HCT116 (cell line): ENCODE data around the gene IGLL5. TPM values are rescaled to one million over a fixed set of nuclear protein-coding genes. Genes with fewer than 3 reads are reported as not detected.

Experiments
- ATAC-seq: fragments of 200-7000 bp; cut with Tn5 transposase; 2 replicates; pipeline ENCODE4 v1.9.1; 2020; ENCODE audit warnings: mild to moderate bottlenecking, moderate library complexity
- BruUV-seq: library from RNA; stranded (reverse); fragments of 400-500 nt; replicated peaks from 2 replicates; lab custom pipeline; 2021; lab: Mats Ljungman, UMichigan
- CTCF ChIA-PET: fragments of 300-600 bp; sonication (Branson Sonifier 250); formaldehyde crosslinking; loops from one replicate; lab custom pipeline; 2021; ENCODE audit warnings: antibody characterized with exemption; lab: Charles Lee
- POLR2A ChIA-PET: fragments of 300-600, 350-600 bp; sonication (Branson Sonifier 250); formaldehyde crosslinking; loops from one replicate; lab custom pipeline; 2021; ENCODE audit warnings: antibody characterized with exemption; lab: Charles Lee
- RAD21 ChIA-PET, 2 experiments: fragments of 300-600 bp; sonication (Branson Sonifier 250); formaldehyde crosslinking; loops; one replicate each; lab custom pipeline; 2023; ENCODE audit warnings: low total read pairs in 2 of 2; ENCODE audit not compliant: uncharacterized antibody in 2 of 2, unreplicated experiment in 2 of 2, low non-redundant PET in 1 of 2; lab: Charles Lee
- DNase-seq: peaks from one replicate; pipeline ENCODE4 v3.0.0-alpha.2; 2010; ENCODE audit warnings: low read depth, low spot score
- H2AFZ ChIP-seq: fragments of 200-600 bp; shearing (Covaris generic), sonication (generic); 2 replicates; pipeline ENCODE4 v1.6.1; 2017; ENCODE audit warnings: low read depth, mixed run types, mixed read lengths, antibody characterized with exemption, low read length; ENCODE audit not compliant: poor library complexity, severe bottlenecking
- H3K27ac ChIP-seq: 2 replicates; pipeline ENCODE4 v1.5.1; 2012; ENCODE audit warnings: low read depth, low read length
- H3K27me3 ChIP-seq: fragments of 200-600 bp; sonication (generic); 2 replicates; pipeline ENCODE4 v1.6.1; 2016; ENCODE audit warnings: mixed run types, low read length, mixed read lengths; ENCODE audit not compliant: insufficient read depth
- H3K36me3 ChIP-seq, 2 experiments: fragments of 200-500 bp in 1 of 2; fragments of 200-600 bp in 1 of 2; sonication (Bioruptor generic) in 1 of 2; sonication (generic) in 1 of 2; 2 replicates each; pipeline versions ENCODE4 v1.5.1 to v1.6.1; 2014 to 2016; ENCODE audit warnings: low read length in 2 of 2, inconsistent platforms in 1 of 2, mixed read lengths in 1 of 2, mixed run types in 1 of 2; ENCODE audit not compliant: insufficient read depth in 2 of 2, control insufficient read depth in 1 of 2
- H3K4me1 ChIP-seq, 2 experiments: fragments of 200-600 bp in 1 of 2; sonication (generic) in 1 of 2; 2 replicates each; pipeline versions ENCODE4 v1.5.1 to v1.6.1; 2012 to 2017; ENCODE audit warnings: low read length in 2 of 2, inconsistent platforms in 1 of 2, mild to moderate bottlenecking in 1 of 2, mixed read lengths in 1 of 2, mixed run types in 1 of 2, moderate library complexity in 1 of 2; ENCODE audit not compliant: insufficient read depth in 2 of 2, control insufficient read depth in 1 of 2
- H3K4me2 ChIP-seq: fragments of 200-600 bp; sonication (generic); 2 replicates; pipeline ENCODE4 v1.6.1; 2017; ENCODE audit warnings: mixed run types, low read length, mixed read lengths
- H3K4me3 ChIP-seq, 2 experiments: fragments of 200-600 bp in 1 of 2; sonication (generic) in 1 of 2; replicated peaks in 1 of 2; 2 replicates each; pipeline ENCODE4 v1.5.1; 2011 to 2016; ENCODE audit warnings: low read length in 2 of 2, control low read depth in 1 of 2, low read depth in 1 of 2, mild to moderate bottlenecking in 1 of 2, mixed read lengths in 1 of 2, mixed run types in 1 of 2
- H3K79me2 ChIP-seq: fragments of 200-600 bp; sonication (generic); 2 replicates; pipeline ENCODE4 v1.6.1; 2017; ENCODE audit warnings: mild to moderate bottlenecking, mixed run types, low read length, moderate library complexity, mixed read lengths; ENCODE audit not compliant: insufficient read depth
- H3K9ac ChIP-seq: fragments of 200-600 bp; sonication (generic); 2 replicates; pipeline ENCODE4 v1.6.1; 2016; ENCODE audit warnings: low read length, mixed read lengths
- H3K9me2 ChIP-seq: fragments of 200-600 bp; sonication (generic), shearing (Covaris generic); 2 replicates; pipeline ENCODE4 v1.6.1; 2017; ENCODE audit warnings: mixed run types, mild to moderate bottlenecking, moderate library complexity; ENCODE audit not compliant: insufficient read depth
- H3K9me3 ChIP-seq, 2 experiments: fragments of 200-500 bp in 1 of 2; fragments of 200-600 bp in 1 of 2; sonication (Bioruptor generic) in 1 of 2; sonication (generic) in 1 of 2; 2 replicates each; pipeline ENCODE4 v1.6.1; 2014 to 2017; ENCODE audit warnings: low read length in 2 of 2, mixed read lengths in 2 of 2, inconsistent platforms in 1 of 2, low read depth in 1 of 2, mild to moderate bottlenecking in 1 of 2, mixed run types in 1 of 2, moderate library complexity in 1 of 2; ENCODE audit not compliant: control insufficient read depth in 1 of 2, insufficient read depth in 1 of 2
- H4K20me1 ChIP-seq: fragments of 200-600 bp; sonication (generic), shearing (Covaris generic); 2 replicates; pipeline ENCODE4 v1.6.1; 2017; ENCODE audit warnings: mixed run types, mild to moderate bottlenecking, moderate library complexity; ENCODE audit not compliant: insufficient read depth
- CBX3 ChIP-seq: IDR thresholded peaks from 2 replicates; pipeline ENCODE4 v1.6.1; 2012; ENCODE audit warnings: low read depth
- CEBPB ChIP-seq: IDR thresholded peaks from 2 replicates; pipeline ENCODE4 v1.6.1; 2012; ENCODE audit warnings: low read depth
- EGR1 ChIP-seq: IDR thresholded peaks from 2 replicates; pipeline ENCODE4 v1.6.1; 2012; ENCODE audit warnings: low read depth
- ELF1 ChIP-seq: IDR thresholded peaks from 2 replicates; pipeline ENCODE4 v1.6.1; 2012; ENCODE audit warnings: low read depth, borderline replicate concordance
- EZH2 ChIP-seq: fragments of 200-600 bp; sonication (generic); IDR thresholded peaks from 2 replicates; pipeline ENCODE4 v1.6.1; 2017; ENCODE audit warnings: antibody characterized with exemption, mixed run types
- EZH2phosphoT487 ChIP-seq: fragments of 200-600 bp; IDR thresholded peaks from 2 replicates; pipeline ENCODE4 v1.6.1; 2018; ENCODE audit warnings: antibody characterized with exemption, borderline replicate concordance
- FOSL1 ChIP-seq: IDR thresholded peaks from 2 replicates; pipeline ENCODE4 v1.6.1; 2012; ENCODE audit warnings: low read depth
- POLR2A ChIP-seq: IDR thresholded peaks from 2 replicates; pipeline ENCODE4 v1.7.0; 2011; ENCODE audit warnings: borderline replicate concordance; ENCODE audit not compliant: insufficient read depth, insufficient read length; ENCODE audit errors: extremely low read depth
- POLR2AphosphoS5 ChIP-seq: IDR thresholded peaks from 2 replicates; pipeline ENCODE4 v1.6.1; 2011; ENCODE audit warnings: mild to moderate bottlenecking, low read depth, low read length, moderate library complexity
- RAD21 ChIP-seq: IDR thresholded peaks from 2 replicates; pipeline ENCODE4 v1.6.1; 2012; ENCODE audit warnings: low read depth, mild to moderate bottlenecking
- REST ChIP-seq: IDR thresholded peaks from 2 replicates; pipeline ENCODE4 v1.6.1; 2012; ENCODE audit warnings: low read depth
- SP1 ChIP-seq: IDR thresholded peaks from 2 replicates; pipeline ENCODE4 v1.6.1; 2012; ENCODE audit warnings: low read depth
- YY1 ChIP-seq: IDR thresholded peaks from 2 replicates; pipeline ENCODE4 v1.6.1; 2011; ENCODE audit warnings: low read length, low read depth, moderate library complexity, mild to moderate bottlenecking; ENCODE audit not compliant: insufficient replicate concordance; ENCODE audit errors: extremely low read depth
- ZFX ChIP-seq: fragments of 450-650 bp; IDR thresholded peaks from 2 replicates; pipeline ENCODE4 v1.6.1; 2017
- ZNF274 ChIP-seq: fragments of 200-500 bp; sonication (Bioruptor generic); IDR thresholded peaks from 2 replicates; pipeline ENCODE4 v1.6.1; 2014; ENCODE audit warnings: mild to moderate bottlenecking, low read depth, low read length, inconsistent platforms
- intact Hi-C: fragments of 100-400 bp; cut with micrococcal nuclease; formaldehyde crosslinking; loops from 2 replicates; pipeline ENCODE4 v1.10.0; 2022
- total RNA-seq: library from RNA; stranded (reverse); gene quantifications from one replicate; pipeline ENCODE4 v1.2.1, GENCODE V29; 2021; ENCODE audit not compliant: unreplicated experiment
- TF ChIP-seq, protein P1 (sequence below): IDR thresholded peaks from 2 replicates; pipeline ENCODE4 v1.6.1; 2012

IGLL5 gene
- total RNA-seq, 1 experiment from 2014 or later = not detected

- ChIA-PET CTCF (no interaction called here), RAD21 (no interaction called here), POLR2A (no interaction called here)
- Histone ChIP-seq H3K4me1 (no peaks in the 10 kb centered on the region), H3K36me3 (no peaks in the 10 kb centered on the region), H3K9me2 (no peaks in the 10 kb centered on the region), H3K4me2 (no peak overlapping the region), H3K4me3 (no peak overlapping the region), H3K27me3 (peaks cover 57% of the 10 kb centered on the region), H3K79me2 (no peaks in the 10 kb centered on the region), H3K27ac (no peak overlapping the region), H3K9ac (no peak overlapping the region), H2AFZ (no peak overlapping the region), H4K20me1 (no peaks in the 10 kb centered on the region), H3K9me3 (no peaks in the 10 kb centered on the region)
- intact Hi-C loops = no loop called here
- BruUV-seq = no TSS peak
- DNase-seq (no peak), ATAC-seq (no peak)
- TF ChIP-seq FOSL1 (no peak), CBX3 (no peak), ZFX (no peak), REST (no peak), RAD21 (no peak), YY1 (no peak), ELF1 (no peak), POLR2A (no peak), EZH2phosphoT487 (no peak), EGR1 (no peak), CEBPB (no peak), EZH2 (no peak), SP1 (no peak), POLR2AphosphoS5 (no peak), ZNF274 (no peak)
- TF ChIP-seq, protein P1, sequence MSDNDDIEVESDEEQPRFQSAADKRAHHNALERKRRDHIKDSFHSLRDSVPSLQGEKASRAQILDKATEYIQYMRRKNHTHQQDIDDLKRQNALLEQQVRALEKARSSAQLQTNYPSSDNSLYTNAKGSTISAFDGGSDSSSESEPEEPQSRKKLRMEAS = no peak
Measured at GRCh38 chr22:22911327-22912134, 23.9 kb downstream of the IGLL5 start.
